ENCODE results near the gene MYO5B.
A peak's percentile ranks its signal among the peaks of the same experiment; 100 is the strongest.

MYO5B gene

GRCh38 chr18:49876536-49876935 lies 318.4 kb downstream of the MYO5B start:
- no peak overlapping the region for H3K23ac ChIP-seq (ENCODE audit: low read length)
- H3K18ac ChIP-seq (ENCODE audit: low read length): no peak overlapping the region
- H3K56ac ChIP-seq (ENCODE audit: low read length): no peak overlapping the region
- H4K5ac ChIP-seq (ENCODE audit: low read length): no peak overlapping the region
- no peak overlapping the region for H2AK5ac ChIP-seq (ENCODE audit: low read length)
- H3K79me2 ChIP-seq (ENCODE audit: control insufficient read depth, insufficient read depth, low read length): no peaks in the 10 kb centered on the region
- H3K4ac ChIP-seq (ENCODE audit: low read depth, low read length): no peak overlapping the region
- DNase-seq: no peak
- peaks cover 3% of the 10 kb centered on the region for H3K4me1 ChIP-seq (ENCODE audit: control insufficient read depth, low read depth, low read length)
- H3K27ac ChIP-seq (ENCODE audit: low read depth, low read length): no peak overlapping the region
- H3K79me1 ChIP-seq (ENCODE audit: low read length): no peaks in the 10 kb centered on the region
- no peaks in the 10 kb centered on the region for H3K36me3 ChIP-seq (ENCODE audit: control insufficient read depth, insufficient read depth, low read length)
- no peak overlapping the region for H4K8ac ChIP-seq (ENCODE audit: low read depth, low read length)
- H2BK15ac ChIP-seq (replicated peaks; ENCODE audit: low read depth): no peak overlapping the region
- no peak overlapping the region for H3K4me3 ChIP-seq (ENCODE audit: low read length)
- no peaks in the 10 kb centered on the region for H3K27me3 ChIP-seq (ENCODE audit: insufficient read depth, low read length, poor library complexity)
- no peak overlapping the region for H2BK5ac ChIP-seq (ENCODE audit: low read length)
- H2BK120ac ChIP-seq (ENCODE audit: low read depth, low read length): no peak overlapping the region
- no peak overlapping the region for H3K9ac ChIP-seq (ENCODE audit: low read length)
- no CpG with 5 or more reads among the region's 4 CpGs for WGBS (ENCODE audit: extremely low coverage, insufficient coverage, low lambda C conversion rate)
- H3K4me2 ChIP-seq (ENCODE audit: low read length): no peak overlapping the region

GRCh38 chr18:49875783-49876182 lies 319.2 kb downstream of the MYO5B start:
- no peak overlapping the region for H3K4me2 ChIP-seq (ENCODE audit: low read length)
- no peaks in the 10 kb centered on the region for H3K36me3 ChIP-seq (ENCODE audit: control insufficient read depth, insufficient read depth, low read length)
- no CpG with 5 or more reads among the region's 1 CpG for WGBS (ENCODE audit: extremely low coverage, insufficient coverage, low lambda C conversion rate)
- no peak overlapping the region for H2BK120ac ChIP-seq (ENCODE audit: low read depth, low read length)
- H3K18ac ChIP-seq (ENCODE audit: low read length): no peak overlapping the region
- H4K5ac ChIP-seq (ENCODE audit: low read length): no peak overlapping the region
- H3K4ac ChIP-seq (ENCODE audit: low read depth, low read length): no peak overlapping the region
- peaks cover 3% of the 10 kb centered on the region for H3K4me1 ChIP-seq (ENCODE audit: control insufficient read depth, low read depth, low read length)
- no peak overlapping the region for H3K9ac ChIP-seq (ENCODE audit: low read length)
- H3K27me3 ChIP-seq (ENCODE audit: insufficient read depth, low read length, poor library complexity): no peaks in the 10 kb centered on the region
- no peak overlapping the region for H3K56ac ChIP-seq (ENCODE audit: low read length)
- no peak overlapping the region for H2AK5ac ChIP-seq (ENCODE audit: low read length)
- H2BK15ac ChIP-seq (replicated peaks; ENCODE audit: low read depth): no peak overlapping the region
- H2BK5ac ChIP-seq (ENCODE audit: low read length): no peak overlapping the region
- no peak for DNase-seq
- H3K4me3 ChIP-seq (ENCODE audit: low read length): no peak overlapping the region
- peak overlapping the region; percentile 6 for H3K23ac ChIP-seq (ENCODE audit: low read length)
- H3K79me2 ChIP-seq (ENCODE audit: control insufficient read depth, insufficient read depth, low read length): no peaks in the 10 kb centered on the region
- H3K27ac ChIP-seq (ENCODE audit: low read depth, low read length): no peak overlapping the region
- no peaks in the 10 kb centered on the region for H3K79me1 ChIP-seq (ENCODE audit: low read length)
- no peak overlapping the region for H4K8ac ChIP-seq (ENCODE audit: low read depth, low read length)

- no peak overlapping the region for H2BK15ac ChIP-seq (replicated peaks; ENCODE audit: low read depth)
- H3K4me1 ChIP-seq (ENCODE audit: control insufficient read depth, low read depth, low read length): peaks cover 3% of the 10 kb centered on the region
- H3K27me3 ChIP-seq (ENCODE audit: insufficient read depth, low read length, poor library complexity): no peaks in the 10 kb centered on the region
- H2BK120ac ChIP-seq (ENCODE audit: low read depth, low read length): no peak overlapping the region
- H3K79me1 ChIP-seq (ENCODE audit: low read length): no peaks in the 10 kb centered on the region
- no peak overlapping the region for H3K4me3 ChIP-seq (ENCODE audit: low read length)
- H3K27ac ChIP-seq (ENCODE audit: low read depth, low read length): no peak overlapping the region
- H2AK5ac ChIP-seq (ENCODE audit: low read length): no peak overlapping the region
- H3K4ac ChIP-seq (ENCODE audit: low read depth, low read length): no peak overlapping the region
- H3K4me2 ChIP-seq (ENCODE audit: low read length): no peak overlapping the region
- H3K23ac ChIP-seq (ENCODE audit: low read length): no peak overlapping the region
- no peak overlapping the region for H3K18ac ChIP-seq (ENCODE audit: low read length)
- no peak for DNase-seq
- H4K8ac ChIP-seq (ENCODE audit: low read depth, low read length): no peak overlapping the region
- H3K56ac ChIP-seq (ENCODE audit: low read length): no peak overlapping the region
- no peak overlapping the region for H3K9ac ChIP-seq (ENCODE audit: low read length)
- H3K79me2 ChIP-seq (ENCODE audit: control insufficient read depth, insufficient read depth, low read length): no peaks in the 10 kb centered on the region
- no peak overlapping the region for H4K5ac ChIP-seq (ENCODE audit: low read length)
- H3K36me3 ChIP-seq (ENCODE audit: control insufficient read depth, insufficient read depth, low read length): no peaks in the 10 kb centered on the region
- WGBS (ENCODE audit: extremely low coverage, insufficient coverage, low lambda C conversion rate): no CpG with 5 or more reads among the region's 3 CpGs
- no peak overlapping the region for H2BK5ac ChIP-seq (ENCODE audit: low read length)
Observed at GRCh38 chr18:49875155-49875554, 319.8 kb downstream of the MYO5B start.

GRCh38 chr18:49874238-49874637 lies 320.7 kb downstream of the MYO5B start:
- H3K9ac ChIP-seq (ENCODE audit: low read length): no peak overlapping the region
- no peak overlapping the region for H3K4me3 ChIP-seq (ENCODE audit: low read length)
- DNase-seq: no peak
- no peak overlapping the region for H2BK15ac ChIP-seq (replicated peaks; ENCODE audit: low read depth)
- no peak overlapping the region for H3K56ac ChIP-seq (ENCODE audit: low read length)
- no peak overlapping the region for H2BK5ac ChIP-seq (ENCODE audit: low read length)
- no peak overlapping the region for H3K4ac ChIP-seq (ENCODE audit: low read depth, low read length)
- H3K36me3 ChIP-seq (ENCODE audit: control insufficient read depth, insufficient read depth, low read length): no peaks in the 10 kb centered on the region
- H2AK5ac ChIP-seq (ENCODE audit: low read length): no peak overlapping the region
- no peak overlapping the region for H3K23ac ChIP-seq (ENCODE audit: low read length)
- no peak overlapping the region for H3K4me2 ChIP-seq (ENCODE audit: low read length)
- H2BK120ac ChIP-seq (ENCODE audit: low read depth, low read length): no peak overlapping the region
- no peaks in the 10 kb centered on the region for H3K79me1 ChIP-seq (ENCODE audit: low read length)
- WGBS (ENCODE audit: extremely low coverage, insufficient coverage, low lambda C conversion rate): no CpG with 5 or more reads among the region's 2 CpGs
- H4K5ac ChIP-seq (ENCODE audit: low read length): no peak overlapping the region
- no peak overlapping the region for H3K18ac ChIP-seq (ENCODE audit: low read length)
- H4K8ac ChIP-seq (ENCODE audit: low read depth, low read length): no peak overlapping the region
- no peak overlapping the region for H3K27ac ChIP-seq (ENCODE audit: low read depth, low read length)
- no peaks in the 10 kb centered on the region for H3K79me2 ChIP-seq (ENCODE audit: control insufficient read depth, insufficient read depth, low read length)
- no peaks in the 10 kb centered on the region for H3K27me3 ChIP-seq (ENCODE audit: insufficient read depth, low read length, poor library complexity)
- peaks cover 3% of the 10 kb centered on the region for H3K4me1 ChIP-seq (ENCODE audit: control insufficient read depth, low read depth, low read length)

GRCh38 chr18:49869354-49869753 lies 325.6 kb downstream of the MYO5B start:
- WGBS (ENCODE audit: extremely low coverage, insufficient coverage, low lambda C conversion rate): no CpG with 5 or more reads among the region's 6 CpGs
- Histone ChIP-seq H3K27ac (ENCODE audit: low read depth, low read length) (no peak overlapping the region), H3K9ac (ENCODE audit: low read length) (no peak overlapping the region), H3K4ac (ENCODE audit: low read depth, low read length) (no peak overlapping the region), H3K4me2 (ENCODE audit: low read length) (no peak overlapping the region), H3K18ac (ENCODE audit: low read length) (no peak overlapping the region), H3K23ac (ENCODE audit: low read length) (no peak overlapping the region), H3K27me3 (ENCODE audit: insufficient read depth, low read length, poor library complexity) (no peaks in the 10 kb centered on the region), H3K79me2 (ENCODE audit: control insufficient read depth, insufficient read depth, low read length) (no peaks in the 10 kb centered on the region), H2BK120ac (ENCODE audit: low read depth, low read length) (no peak overlapping the region), H3K56ac (ENCODE audit: low read length) (no peak overlapping the region), H4K8ac (ENCODE audit: low read depth, low read length) (no peak overlapping the region), H2BK15ac (replicated peaks; ENCODE audit: low read depth) (no peak overlapping the region), H3K4me3 (ENCODE audit: low read length) (no peak overlapping the region), H2BK5ac (ENCODE audit: low read length) (no peak overlapping the region), H2AK5ac (ENCODE audit: low read length) (no peak overlapping the region), H3K36me3 (ENCODE audit: control insufficient read depth, insufficient read depth, low read length) (no peaks in the 10 kb centered on the region), H4K5ac (ENCODE audit: low read length) (no peak overlapping the region), H3K79me1 (ENCODE audit: low read length) (no peaks in the 10 kb centered on the region), H3K4me1 (ENCODE audit: control insufficient read depth, low read depth, low read length) (no peaks in the 10 kb centered on the region)
- no peak for DNase-seq

GRCh38 chr18:49866680-49867079 lies 328.3 kb downstream of the MYO5B start:
- Histone ChIP-seq H3K27ac (ENCODE audit: low read depth, low read length) (no peak overlapping the region), H3K4me1 (ENCODE audit: control insufficient read depth, low read depth, low read length) (no peaks in the 10 kb centered on the region), H3K36me3 (ENCODE audit: control insufficient read depth, insufficient read depth, low read length) (peaks cover 1% of the 10 kb centered on the region), H2BK15ac (replicated peaks; ENCODE audit: low read depth) (no peak overlapping the region), H3K23ac (ENCODE audit: low read length) (no peak overlapping the region), H2BK5ac (ENCODE audit: low read length) (no peak overlapping the region), H3K4ac (ENCODE audit: low read depth, low read length) (no peak overlapping the region), H2AK5ac (ENCODE audit: low read length) (no peak overlapping the region), H3K56ac (ENCODE audit: low read length) (no peak overlapping the region), H4K5ac (ENCODE audit: low read length) (no peak overlapping the region), H3K18ac (ENCODE audit: low read length) (no peak overlapping the region), H3K27me3 (ENCODE audit: insufficient read depth, low read length, poor library complexity) (no peaks in the 10 kb centered on the region), H3K79me2 (ENCODE audit: control insufficient read depth, insufficient read depth, low read length) (no peaks in the 10 kb centered on the region), H3K4me2 (ENCODE audit: low read length) (no peak overlapping the region), H3K79me1 (ENCODE audit: low read length) (no peaks in the 10 kb centered on the region), H4K8ac (ENCODE audit: low read depth, low read length) (no peak overlapping the region), H3K4me3 (ENCODE audit: low read length) (no peak overlapping the region), H2BK120ac (ENCODE audit: low read depth, low read length) (no peak overlapping the region), H3K9ac (ENCODE audit: low read length) (no peak overlapping the region)
- no peak for DNase-seq
- no CpG with 5 or more reads among the region's 1 CpG for WGBS (ENCODE audit: extremely low coverage, insufficient coverage, low lambda C conversion rate)
